Activated naive CD8-positive, alpha-beta T cell treated with anti-CD3 and anti-CD28 coated beads, Interleukin-2, amount 50 U/mL, for 16 hours (primary cell): ENCODE data around the gene CDH24.
A peak's percentile ranks its signal among the peaks of the same experiment; 100 is the strongest.

Experiments
- DNase-seq: peaks from one replicate; pipeline ENCODE4 v3.0.0-alpha.2; 2020; ENCODE audit warnings: low read depth, low spot score

CDH24 gene

DNA sequence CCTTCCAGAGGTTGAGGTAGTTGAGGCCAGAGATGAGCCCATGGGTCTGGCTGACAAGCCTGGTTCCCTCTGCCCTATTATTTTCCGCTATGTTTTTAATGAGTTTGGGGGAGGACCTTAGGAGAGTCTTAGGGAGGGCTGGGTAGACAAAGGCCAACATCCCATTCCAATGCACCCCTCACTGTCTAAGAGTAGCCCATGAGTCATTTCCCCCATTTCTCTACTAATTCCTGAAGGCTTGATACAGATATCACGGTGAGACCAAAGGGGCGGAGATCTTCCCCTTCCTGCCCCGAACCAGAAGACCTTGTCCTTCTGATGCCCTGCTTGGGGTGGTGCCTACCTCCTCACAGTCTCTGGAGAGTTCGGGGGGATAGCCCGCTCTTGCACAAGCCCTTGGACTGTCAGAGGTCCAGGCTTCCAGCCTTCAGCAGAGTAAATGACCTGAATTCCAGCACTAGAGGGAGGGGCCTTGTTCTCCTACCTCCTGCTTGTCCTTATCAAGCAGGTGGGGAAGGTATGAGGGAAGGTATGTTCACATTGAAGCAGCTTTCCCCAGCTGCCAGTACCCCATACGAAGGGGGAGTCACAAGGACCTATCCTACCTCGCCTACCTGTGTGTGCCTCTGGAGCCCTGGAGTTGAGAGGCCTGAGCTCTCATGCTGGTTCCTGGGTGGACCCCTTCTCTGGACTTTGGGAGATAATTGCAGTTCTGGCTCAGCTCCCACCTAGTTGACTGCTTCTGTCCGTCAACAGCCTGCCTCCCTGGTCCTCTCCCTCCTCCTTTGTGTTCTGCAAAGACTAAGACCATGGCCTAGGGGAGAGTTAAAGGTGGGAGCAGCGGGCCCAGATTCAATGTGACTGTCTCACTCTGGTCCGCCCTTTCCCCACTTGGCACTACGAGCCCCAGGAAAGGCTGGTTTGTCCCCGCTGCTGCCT, 11.6 kb downstream of the CDH24 start:
- no peak for DNase-seq

DNA sequence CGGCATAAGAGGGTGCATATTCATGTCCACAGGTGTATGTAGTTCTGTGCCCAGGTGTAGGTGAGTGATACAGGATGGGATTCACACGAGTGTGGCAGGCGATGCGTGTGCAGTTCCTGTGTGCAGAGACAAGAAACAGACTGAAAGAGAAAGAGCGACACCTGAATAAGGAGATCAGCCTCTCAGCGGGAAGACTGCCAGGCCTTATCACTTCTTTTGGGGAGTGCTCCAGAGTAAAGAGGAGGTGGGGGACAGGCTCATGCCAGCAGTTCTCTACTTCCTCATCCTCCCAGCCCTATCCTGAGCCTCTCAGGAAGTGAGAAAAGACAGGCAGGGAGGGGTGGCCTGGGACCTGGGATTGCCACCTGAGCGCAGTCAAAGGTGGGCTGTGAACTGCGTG, 12.5 kb downstream of the CDH24 start:
- no peak for DNase-seq

DNA sequence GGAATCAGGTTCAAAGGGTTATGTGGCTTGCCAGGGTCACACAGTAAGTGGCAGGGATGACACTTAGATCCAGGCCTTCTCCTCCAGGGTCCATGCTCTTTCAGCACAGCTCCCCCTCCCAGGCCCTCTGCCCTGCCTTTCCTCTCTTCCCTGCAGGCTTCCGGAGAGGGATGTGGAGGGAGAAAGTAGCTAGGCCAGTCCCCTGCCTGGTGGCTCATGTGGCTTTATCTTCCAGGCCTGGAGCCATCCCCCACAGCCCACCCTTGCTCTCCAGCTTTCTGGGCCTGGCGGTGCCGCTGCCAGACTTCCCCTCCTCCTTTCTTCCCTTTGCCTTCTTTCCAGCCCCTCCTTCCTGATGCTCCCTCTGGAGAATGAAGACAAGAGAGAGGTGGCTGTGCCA, 13.6 kb downstream of the CDH24 start:
- no peak for DNase-seq

DNA sequence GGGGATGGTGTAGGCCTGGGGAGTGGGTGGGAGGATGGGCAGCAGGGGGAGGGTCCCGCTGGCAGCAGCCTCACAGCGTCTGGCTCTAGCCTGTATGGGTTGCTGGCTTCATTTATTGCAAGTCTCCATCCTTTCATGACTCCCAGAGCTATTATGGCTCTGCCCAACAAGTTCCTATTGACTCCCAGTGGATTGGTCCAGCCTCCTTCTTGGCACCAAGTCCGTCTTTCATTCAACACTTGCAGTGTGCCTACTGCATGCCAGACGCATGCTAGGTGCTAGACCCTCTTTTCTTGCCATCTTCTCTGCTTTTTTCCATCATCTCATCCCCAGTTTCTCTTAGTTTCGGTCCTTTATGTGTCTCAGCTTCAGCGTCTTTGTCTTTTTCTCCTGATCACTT, 14.2 kb downstream of the CDH24 start:
- no peak for DNase-seq

DNA sequence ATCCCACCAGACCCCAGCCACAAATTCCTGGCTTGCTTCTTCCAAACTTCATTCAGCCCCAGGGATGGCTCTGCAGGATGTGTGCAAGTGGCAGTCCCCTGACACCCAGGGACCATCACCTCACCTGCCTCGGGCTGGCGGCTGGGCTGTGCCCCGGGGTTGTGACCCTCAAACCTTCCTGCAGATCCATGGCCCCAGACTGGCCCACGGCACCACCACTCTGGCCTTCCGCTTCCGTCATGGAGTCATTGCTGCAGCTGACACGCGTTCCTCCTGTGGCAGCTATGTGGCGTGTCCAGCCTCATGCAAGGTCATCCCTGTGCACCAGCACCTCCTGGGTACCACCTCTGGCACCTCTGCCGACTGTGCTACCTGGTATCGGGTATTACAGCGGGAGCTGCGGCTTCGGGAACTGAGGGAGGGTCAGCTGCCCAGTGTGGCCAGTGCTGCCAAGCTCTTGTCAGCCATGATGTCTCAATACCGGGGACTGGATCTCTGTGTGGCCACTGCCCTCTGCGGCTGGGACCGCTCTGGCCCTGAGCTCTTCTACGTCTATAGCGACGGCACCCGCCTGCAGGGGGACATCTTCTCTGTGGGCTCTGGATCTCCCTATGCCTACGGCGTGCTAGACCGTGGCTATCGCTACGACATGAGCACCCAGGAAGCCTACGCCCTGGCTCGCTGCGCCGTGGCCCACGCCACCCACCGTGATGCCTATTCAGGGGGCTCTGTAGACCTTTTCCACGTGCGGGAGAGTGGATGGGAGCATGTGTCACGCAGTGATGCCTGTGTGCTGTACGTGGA, 15.0 kb downstream of the CDH24 start, which contains the start of gene PSMB11:
TSS of gene PSMB11 (plus strand) at position 51 of the 804 bp plus-strand sequence. CDS start at position 65, 14 bp downstream.
- DNase-seq, result no peak

DNA sequence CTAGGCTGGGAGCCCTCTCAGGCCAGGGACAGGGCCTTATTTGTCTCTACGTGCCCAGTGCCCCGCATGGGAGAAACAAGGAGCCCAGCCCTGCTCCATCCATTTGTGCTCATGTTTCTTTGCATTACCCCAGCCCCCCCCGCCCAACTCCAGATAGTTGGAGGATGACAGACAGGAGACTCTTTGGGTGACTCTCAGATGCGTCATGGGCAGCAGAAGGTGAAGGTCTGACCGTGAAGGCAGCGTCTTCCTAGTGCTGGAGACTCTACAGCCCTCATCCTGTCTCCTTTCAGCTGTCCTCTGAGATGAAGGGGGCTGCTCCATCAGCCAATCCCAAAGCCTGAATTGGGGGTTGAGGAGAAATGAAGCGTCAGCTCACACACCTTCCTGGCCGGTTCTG, 15.6 kb downstream of the CDH24 start:
- no peak for DNase-seq

DNA sequence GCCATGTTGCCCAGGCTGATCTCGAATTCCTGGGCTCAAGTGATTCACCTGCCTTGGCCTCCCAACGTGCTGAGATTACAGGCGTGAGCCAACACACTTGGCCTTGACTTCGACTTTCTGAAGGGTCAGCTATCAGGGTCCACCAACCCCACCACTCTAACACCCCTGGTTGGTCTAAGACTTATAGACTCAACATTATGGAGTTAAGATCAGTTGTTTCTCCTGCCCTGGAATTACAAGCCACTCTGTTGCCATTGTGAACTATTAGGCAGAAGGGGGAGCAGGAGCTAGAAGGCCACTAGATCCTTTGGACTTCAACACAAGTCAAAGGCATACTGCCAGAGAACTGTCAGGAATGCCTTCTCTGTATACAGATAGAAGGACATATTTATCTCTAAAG, 17.2 kb downstream of the CDH24 start:
- no peak for DNase-seq

DNA sequence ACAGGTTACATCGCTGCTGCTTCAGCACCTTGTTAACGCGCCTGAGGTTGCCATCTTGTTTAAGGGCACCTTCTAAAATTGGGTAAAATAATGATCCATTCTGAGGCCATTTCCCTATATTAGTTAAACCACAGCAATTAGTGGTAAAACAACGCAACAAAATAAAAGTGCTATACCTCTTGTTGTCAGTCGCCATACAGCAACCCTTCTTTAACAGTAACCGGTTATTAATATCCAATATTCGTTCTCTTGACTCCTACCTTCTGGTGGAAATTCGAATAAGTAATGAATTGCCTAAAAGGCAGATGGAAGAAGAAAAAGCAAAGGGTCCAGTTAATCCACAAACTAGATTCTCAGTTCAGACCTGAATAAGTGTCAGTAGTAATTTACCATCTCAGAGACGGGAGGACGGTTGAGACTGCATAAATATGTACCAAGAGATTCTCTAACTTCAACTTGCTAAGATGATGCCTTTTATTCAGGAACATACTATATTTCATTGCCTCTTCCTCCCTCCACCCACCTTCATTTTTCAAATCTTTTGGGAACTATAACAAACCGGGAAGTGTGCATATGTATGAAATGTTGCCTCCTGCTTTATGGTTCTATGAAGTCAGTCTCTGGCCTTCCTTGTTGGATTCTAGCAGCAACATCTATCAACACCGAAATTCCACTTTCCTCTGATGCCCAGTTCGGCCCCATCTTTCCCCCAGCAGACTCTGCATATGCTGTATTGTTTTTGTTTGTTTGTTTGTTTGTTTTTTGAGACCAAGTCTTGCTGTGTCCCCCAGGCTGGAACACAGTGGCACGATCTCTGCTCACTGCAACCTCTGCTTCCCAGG, 21.8 kb downstream of the CDH24 start:
- DNase-seq, result no peak

DNA sequence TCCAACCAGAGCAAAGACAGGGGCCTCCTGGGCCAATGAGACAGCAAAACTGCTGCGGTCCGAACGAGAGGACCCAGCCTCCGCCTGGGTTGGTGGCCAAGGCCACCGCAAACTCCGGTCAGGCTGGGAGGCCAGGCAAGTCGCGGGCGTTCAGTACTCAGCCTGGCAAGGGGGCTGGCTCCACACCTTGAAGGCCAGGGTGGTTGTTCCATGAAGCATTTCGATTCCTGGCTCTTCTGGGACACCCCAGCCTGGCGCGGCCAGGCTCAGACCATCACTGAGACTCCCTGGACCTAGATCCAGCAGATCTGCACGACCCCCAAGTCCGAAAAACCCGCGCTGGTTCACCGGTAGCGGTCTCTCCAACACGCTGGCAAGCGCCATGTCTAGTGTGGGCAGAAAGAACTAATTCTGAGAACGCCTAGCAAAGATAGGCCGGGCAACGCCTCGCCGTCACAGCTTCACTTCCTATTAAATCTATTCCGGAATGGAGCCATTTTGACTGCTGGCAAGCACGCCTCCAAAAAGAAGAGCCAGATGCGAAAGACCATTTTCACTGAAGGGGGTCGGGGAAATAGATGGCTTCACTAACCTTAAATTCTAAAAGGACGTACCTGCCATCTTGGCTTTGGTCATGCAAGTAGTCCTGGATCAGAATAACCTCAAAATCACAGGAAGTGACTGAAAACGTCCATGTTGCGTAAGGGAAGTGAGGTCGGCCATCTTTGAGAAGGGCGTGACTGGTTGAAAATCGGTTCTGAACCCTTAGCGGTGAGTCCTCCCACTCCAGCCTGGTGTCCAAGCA, 22.6 kb downstream of the CDH24 start, which contains the start of gene PSMB5:
TSS of gene PSMB5 (minus strand) at position 403 of the 805 bp plus-strand sequence. CDS start at position 384, 19 bp downstream.
- peak; percentile 73 for DNase-seq

DNA sequence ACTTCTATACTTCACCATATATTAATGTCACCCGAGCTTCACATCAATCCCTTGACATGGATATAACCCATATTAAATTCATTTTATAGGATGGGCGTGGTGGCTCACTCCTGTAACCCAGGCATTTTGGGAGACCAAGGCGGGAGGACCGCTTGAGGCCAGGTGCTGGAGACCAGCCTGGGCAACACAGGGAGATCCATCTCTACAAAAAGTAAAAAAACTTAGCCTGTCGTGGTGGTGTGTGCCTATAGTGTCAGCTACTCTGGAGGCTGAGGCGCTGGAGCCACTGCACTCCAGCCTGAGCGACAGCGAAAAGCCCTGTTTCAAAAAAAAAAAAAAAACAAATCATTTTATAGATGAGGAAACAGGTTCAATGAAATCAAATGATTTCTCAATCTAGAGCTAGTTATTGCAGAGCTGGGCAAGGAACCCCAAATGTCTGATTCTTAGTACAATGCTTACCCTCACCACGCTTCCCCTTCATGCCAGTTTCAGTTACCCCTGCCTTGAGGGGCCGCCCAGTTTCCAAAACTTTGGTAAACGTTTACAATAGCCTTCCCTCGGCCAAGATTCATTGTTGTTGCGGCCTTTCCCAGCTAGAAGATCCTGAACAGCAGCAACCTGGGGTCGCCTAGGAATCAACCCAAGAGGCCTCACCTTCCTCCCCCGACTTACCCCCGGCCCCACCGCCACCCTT, 23.4 kb downstream of the CDH24 start:
- DNase-seq, result no peak

DNA sequence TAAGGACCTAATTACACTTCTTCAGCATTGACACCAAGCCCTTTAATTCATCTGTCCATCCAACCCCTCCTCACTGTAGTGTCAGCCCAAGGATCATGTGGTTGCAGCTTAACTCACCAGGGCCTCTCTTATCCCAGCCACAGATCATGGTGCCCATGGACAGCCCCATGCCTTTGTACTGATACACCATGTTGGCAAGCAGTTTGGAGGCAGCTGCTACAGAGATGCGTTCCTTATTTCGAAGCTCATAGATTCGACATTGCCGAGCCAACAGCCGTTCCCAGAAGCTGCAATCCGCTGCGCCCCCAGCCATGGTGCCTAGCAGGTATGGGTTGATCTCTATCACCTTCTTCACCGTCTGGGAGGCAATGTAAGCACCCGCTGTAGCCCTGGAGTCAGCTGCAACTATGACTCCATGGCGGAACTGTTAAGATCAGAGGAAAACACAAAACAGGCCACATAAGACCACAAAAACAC, 24.0 kb downstream of the CDH24 start:
- no peak for DNase-seq

DNA sequence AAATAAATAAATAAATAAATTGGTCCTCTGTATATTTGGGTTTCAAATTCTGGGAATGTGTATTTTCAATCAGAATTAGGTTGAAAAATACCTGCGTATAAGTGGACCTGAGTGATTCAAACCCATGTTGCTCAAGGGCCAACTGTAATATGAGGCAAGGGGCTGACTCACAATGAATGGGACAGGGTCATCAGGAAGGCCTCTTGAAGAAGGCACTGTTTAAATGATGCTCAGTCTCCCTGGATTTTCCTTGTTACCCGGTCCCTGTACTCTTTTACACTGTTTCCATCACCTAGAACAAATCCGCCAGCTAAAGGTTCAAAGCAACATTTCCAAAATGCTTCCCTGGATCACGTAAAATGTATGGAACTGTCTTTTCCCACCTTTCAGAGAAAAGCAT, 26.4 kb downstream of the CDH24 start:
- DNase-seq, result no peak

DNA sequence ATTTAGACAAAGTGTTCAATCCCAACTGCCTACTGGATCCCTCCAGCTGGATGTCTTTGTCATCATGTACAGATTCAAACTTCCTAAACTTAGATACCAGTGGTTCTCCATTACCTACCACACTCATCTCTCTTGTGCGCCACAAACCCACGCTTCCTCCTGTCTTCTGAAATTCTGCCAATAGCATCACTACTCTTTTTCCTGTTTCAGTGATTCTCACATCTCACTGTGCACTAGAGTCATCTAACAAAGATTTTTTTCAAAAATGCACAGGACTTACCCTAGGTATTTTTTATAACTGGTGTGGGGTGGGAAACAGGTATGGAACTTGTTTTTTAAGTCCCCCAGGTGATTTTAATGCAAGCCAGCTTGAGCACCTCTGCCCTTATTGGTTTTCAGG, 28.5 kb downstream of the CDH24 start:
- no peak for DNase-seq

DNA sequence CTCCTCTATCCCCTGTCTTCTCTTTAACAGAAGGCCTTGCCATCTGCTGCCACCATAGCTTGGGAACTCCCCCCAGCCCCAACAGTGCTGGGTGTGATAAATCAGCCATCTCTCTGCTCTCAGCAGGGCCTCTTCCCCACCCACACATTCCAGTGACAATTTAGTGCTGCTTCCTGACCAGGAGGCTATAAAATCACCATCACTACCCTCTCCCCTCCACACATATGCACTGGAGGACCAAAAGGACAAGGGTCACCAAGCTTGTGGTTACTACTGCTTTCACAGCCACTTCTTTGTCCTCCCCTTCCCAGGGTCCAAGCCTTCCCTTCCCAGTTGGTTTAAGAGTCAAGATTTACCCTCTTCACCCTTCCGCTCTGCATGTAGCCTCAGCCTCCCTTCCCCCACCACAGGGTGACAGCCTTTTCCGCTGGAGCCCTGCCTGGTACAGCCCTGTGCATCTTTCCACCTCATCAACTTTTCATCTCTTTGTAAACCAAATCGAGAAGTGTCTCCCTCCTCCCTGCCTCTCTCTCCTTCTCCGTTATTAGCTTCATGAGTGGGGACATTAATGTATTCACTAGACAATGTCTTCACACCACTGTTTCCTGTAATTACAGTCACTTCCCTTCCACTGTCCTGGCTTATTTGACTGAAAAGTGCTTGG, 32.0 kb downstream of the CDH24 start:
- no peak for DNase-seq

DNA sequence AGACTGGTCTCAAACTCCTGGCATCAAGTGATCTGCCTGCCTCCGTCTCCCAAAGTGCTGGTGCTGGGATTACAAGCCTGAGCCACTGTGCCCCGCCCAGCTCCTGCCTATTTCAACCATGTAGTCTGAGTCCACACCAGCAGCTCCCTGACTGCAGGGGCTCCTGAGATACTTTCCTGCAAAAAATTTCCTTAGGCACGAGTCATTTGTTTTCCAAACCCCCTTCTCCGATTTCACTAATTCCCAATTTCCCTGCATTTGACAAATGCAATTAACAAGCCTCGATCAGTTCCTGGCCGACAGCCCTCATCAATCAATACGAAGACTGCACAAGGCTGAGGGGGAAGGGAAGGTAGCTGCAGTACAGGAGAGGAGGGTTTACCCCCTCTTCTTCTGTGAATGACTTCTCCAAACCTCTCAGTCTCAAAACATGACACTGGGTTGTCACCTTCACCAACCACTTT, 32.7 kb downstream of the CDH24 start:
- DNase-seq, result no peak

DNA sequence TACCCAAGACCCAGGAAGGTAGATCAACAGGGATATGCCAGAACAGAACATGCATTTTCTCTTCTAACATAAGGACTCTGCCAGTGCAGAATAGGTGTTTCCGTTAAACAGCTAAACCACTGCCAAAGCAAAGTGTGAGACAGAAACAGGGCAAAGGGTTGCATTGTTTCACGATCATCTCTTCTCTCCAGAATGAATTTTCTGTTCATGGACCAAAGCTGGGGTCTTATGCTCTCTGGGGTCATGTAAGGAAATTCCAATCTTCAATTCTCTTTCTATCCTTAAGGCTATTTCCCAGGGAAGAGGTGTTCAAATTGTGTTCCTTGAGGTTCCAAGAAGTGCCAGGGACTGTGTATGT, 33.5 kb downstream of the CDH24 start:
- no peak for DNase-seq

DNA sequence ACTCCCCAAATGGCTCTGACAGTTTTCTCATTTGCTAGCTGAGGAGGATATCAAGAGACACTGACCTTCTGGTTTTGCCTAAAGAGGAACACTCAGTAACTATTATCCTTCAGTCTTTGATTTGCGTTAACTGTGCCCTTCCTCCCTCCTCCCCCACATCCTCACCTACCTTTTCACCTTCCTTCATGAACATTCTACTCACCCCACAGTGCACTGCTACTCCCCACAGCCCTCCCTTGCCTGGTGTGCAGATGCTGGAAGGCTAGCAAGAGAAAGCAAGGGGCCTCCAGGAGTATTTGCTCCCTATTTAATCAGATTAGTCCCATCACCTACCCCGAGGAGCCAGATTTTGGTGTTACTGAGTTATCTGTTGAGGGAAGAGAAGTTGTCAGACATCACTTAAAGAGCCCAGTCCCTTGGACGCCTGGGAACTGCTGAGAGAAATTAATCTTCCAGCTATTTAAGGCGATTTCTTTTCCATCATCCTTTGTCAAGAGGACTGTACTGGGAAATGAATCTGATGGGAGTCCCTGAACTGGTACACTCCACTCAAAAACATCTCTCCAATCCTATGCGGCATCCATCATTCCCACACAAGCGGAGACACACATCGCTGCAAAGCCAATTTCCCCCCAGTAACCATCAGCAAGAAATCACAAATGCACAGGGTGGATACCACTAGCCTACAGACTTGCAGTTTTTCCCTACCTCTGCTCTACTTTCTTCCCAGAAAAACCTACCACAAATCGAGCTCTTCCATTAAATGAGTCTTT, 34.1 kb downstream of the CDH24 start:
- DNase-seq, result no peak

DNA sequence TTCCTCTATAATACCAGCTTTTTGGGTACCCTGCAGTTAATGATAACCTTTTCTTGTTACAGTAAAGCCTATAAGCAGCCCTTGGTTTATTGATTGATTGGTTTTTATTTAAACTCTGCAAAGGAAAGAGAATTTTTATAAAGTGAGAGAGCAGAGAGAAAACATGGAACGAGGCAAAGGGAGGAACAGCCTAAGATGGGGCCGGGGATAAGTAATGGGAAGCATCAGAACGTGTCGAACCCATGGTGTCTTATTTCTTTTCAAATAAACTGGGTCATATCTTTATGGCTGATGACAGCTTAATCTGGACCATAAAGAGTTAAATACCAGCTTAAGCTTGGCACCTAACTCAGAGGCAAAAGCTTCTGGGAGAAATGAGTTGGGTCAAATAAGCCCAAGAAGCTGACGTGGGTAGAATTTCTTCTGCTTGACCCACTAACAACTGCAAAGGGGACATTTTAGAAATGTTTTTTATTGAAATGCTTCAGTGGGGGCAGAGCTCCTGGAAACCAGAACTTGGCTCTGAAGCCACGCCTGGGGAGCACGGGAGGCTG, 35.4 kb downstream of the CDH24 start:
- DNase-seq, result no peak
